Measurements from ENCODE around the gene KIAA1217.

DNA sequence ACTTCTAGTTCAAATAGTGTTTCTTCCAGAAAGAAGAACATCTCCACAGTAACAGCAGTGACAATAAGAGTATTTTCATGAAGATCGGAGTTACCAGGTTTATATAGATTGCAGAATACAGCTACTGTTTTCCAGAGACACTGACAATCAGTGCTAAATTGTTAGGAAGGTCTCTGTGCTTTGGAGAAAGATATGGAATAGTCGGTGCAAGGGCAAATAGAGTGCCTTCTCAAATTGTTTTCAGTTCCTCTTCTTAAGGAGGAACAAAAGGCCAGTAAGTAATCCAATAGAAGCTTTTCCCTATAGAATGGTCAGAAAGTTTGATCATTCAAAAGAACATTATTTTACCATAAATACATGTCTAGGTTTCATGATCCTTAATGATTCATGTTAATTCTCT, 2.6 kb upstream of the KIAA1217 start:
- TF ChIP-seq, protein P1, sequence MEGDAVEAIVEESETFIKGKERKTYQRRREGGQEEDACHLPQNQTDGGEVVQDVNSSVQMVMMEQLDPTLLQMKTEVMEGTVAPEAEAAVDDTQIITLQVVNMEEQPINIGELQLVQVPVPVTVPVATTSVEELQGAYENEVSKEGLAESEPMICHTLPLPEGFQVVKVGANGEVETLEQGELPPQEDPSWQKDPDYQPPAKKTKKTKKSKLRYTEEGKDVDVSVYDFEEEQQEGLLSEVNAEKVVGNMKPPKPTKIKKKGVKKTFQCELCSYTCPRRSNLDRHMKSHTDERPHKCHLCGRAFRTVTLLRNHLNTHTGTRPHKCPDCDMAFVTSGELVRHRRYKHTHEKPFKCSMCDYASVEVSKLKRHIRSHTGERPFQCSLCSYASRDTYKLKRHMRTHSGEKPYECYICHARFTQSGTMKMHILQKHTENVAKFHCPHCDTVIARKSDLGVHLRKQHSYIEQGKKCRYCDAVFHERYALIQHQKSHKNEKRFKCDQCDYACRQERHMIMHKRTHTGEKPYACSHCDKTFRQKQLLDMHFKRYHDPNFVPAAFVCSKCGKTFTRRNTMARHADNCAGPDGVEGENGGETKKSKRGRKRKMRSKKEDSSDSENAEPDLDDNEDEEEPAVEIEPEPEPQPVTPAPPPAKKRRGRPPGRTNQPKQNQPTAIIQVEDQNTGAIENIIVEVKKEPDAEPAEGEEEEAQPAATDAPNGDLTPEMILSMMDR (IDR thresholded peaks at IDR 0.05; ENCODE audit: low read length) = no peak
- TF ChIP-seq EZH2 (IDR thresholded peaks at IDR 0.05; ENCODE audit: borderline replicate concordance, low read length) = no peak
